HFF-Myc (cell line): Measurements from ENCODE around the gene CEBPE.

Experiments
- DNase-seq: peaks from one replicate; pipeline ENCODE4 v3.0.0-alpha.2; 2011; ENCODE audit warnings: low read depth; ENCODE audit errors: extremely low read depth
- H3K4me3 ChIP-seq: replicated peaks from 2 replicates; pipeline ENCODE4 v1.5.1; 2011; ENCODE audit warnings: low read depth, mild to moderate bottlenecking, control low read depth, low read length
- CTCF ChIP-seq: IDR thresholded peaks from 2 replicates; pipeline ENCODE4 v1.5.1; 2012; ENCODE audit warnings: mild to moderate bottlenecking, low read depth, low read length, control low read depth; ENCODE audit errors: missing control alignments

Gene CEBPE

DNA sequence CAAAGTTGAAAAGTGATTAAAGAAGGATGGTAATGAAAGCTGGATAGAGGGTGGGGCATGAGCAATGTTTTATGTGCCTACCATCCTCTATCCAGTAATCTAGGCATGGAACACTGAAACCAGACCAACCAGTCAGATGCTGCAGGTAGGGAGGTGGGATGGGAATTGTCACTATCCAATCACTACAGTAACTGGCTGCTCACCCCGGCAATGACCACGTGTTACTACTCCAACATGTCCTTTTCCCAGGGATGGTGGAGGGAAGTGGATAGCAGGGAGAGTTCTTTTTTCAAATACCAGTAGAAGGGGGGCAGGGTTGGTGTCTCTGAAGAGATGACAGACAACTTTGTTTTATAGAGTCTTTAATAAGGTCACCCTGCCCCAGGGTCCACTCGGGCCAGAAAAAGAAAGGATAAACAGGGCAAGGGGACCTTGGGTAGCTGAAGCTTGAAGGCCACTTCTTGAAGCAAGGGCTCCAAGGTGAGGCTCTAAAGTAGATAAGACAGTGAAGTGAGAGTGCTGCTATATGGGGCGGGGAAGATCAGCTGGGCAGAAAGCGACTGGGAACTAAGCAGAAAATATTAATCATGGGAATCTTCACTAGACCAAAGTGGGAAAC lies 47.0 kb downstream of the CEBPE start:
- DNase-seq, result no peak
- TF ChIP-seq CTCF, result no peak
- H3K4me3 ChIP-seq, result peak overlapping the region; percentile 79

- peak; percentile 87 for DNase-seq
- peak overlapping the region; percentile 79 for H3K4me3 ChIP-seq
- TF ChIP-seq CTCF, result no peak
These were observed 47.7 kb downstream of the CEBPE start for GRCh38 chr14:23071244-23071920.

DNA sequence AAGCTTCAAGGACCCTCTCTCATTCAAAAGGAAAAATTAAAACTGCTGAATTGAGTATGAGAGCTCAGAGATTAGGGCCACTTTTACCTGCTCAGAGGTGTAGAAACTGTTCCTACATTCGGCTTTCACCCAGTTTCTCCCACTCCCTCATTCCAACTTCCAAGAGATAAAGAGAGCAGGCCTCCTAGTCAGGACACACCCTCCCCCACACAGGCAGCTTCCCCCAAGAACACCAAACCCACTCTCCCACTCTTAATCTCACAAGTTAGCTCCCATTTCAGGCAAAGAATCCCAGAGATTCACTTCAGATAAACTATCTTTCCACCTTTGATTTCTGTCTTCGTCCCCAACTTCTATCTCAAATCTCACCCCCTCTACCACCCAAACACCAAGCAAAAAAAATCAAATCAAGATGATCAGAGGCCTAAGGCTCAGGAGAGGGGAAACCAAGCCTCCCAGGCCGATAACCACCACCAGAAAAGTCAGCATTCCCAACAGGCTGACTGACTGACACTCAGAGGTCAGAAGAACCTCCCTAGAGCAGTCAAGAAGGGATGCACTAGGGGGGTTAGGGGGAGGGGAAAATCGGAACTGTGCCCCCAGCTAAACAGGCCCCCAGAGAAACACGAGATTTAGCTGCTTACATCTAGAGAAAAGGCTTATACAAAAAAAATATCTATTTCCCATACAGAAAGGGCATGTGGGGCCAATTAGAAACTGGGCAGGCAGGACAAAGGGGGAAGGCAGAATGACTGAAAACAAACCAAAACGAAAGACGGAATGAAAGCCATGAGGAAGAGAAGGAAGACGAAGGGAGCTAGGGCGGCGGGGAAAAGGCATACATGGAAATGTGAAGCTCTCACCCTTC lies 48.6 kb downstream of the CEBPE start:
- peak overlapping the region; percentile 79 for H3K4me3 ChIP-seq
- TF ChIP-seq CTCF, result no peak
- DNase-seq, result no peak

DNA sequence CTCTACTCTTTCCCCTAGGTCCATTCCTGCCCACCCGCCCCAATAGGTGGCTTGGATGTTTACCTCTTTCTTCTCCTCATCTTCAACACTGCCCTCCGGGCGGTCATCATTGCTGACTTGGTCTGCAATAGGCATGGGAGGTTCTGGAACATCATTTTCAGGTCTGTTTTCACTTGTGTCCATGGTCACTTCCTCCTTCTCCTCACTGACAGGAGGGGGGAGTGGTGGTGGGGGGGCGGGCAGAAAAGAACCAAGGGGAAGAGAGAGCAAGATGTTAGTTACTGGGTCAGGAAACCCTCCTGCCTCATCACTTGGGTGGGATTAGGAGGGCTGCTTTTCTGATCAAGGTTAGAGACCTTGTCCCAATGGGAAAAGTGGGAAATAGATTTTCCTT lies 49.6 kb downstream of the CEBPE start:
- no peak for TF ChIP-seq CTCF
- H3K4me3 ChIP-seq, result peak overlapping the region; percentile 79
- DNase-seq, result no peak

DNA sequence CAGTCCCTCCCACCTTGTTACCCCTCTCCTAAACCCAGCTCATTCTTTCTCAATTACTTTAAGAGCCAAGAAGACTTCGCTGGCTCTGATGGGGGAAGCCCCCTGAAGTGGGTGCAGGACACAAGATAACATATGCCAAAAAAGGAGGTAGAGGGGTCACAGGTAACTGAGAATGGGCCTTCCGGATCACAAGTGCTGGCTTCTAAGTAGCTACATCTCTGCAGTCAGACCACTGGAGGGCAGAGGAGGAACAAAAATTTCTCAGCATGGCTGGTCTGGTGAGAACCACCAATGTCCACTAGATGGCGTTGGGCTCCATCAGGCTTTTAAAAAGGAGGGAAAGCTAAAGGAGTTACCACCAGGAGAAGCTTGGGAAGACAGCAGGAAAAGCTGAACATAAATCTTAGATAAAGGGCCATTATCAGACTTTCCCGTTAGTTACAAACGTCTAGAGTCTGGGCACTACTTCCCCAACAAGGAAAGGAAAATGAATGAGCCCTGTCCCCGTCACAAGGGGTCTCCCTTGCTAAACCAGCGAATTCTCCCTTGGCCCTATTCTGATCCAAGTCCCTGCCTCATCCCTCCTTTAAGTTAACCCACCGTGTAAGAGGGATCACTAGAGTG lies 50.2 kb downstream of the CEBPE start:
- peak; percentile 100 for TF ChIP-seq CTCF
- H3K4me3 ChIP-seq, result peak overlapping the region; percentile 79
- DNase-seq, result peak; percentile 92
